GM23338 (cell line): Measurements from ENCODE around the gene UGGT2. TPM values are rescaled to one million over a fixed set of nuclear protein-coding genes. Genes with fewer than 3 reads are reported as not detected.

Source experiments
- ATAC-seq: fragments of 200-7000 bp; cut with Tn5 transposase; 3 replicates; pipeline ENCODE4 v1.9.1; 2020
- DNase-seq: peaks from one replicate; pipeline ENCODE4 v3.0.0-alpha.2; 2015; ENCODE audit warnings: low spot score
- H2AFZ ChIP-seq: fragments of 200-600 bp; sonication (generic); 2 replicates; pipeline ENCODE4 v1.8.0; 2016; ENCODE audit warnings: antibody characterized with exemption, mild to moderate bottlenecking, moderate library complexity
- H3F3A ChIP-seq: fragments of 200-600 bp; sonication (generic); replicated peaks from 2 replicates; pipeline ENCODE4 v1.8.0; 2017; ENCODE audit warnings: antibody characterized with exemption, mixed run types, low read depth
- H3K27ac ChIP-seq: fragments of 200-600 bp; sonication (generic); 2 replicates; pipeline ENCODE4 v1.6.1; 2016; ENCODE audit warnings: low read depth
- H3K27me3 ChIP-seq: fragments of 200-600 bp; sonication (generic); 2 replicates; pipeline ENCODE4 v1.8.0; 2016; ENCODE audit warnings: mild to moderate bottlenecking, mixed run types, moderate library complexity; ENCODE audit not compliant: insufficient read depth
- H3K36me3 ChIP-seq: fragments of 200-600 bp; sonication (generic); 2 replicates; pipeline ENCODE4 v1.8.0; 2016; ENCODE audit warnings: mild to moderate bottlenecking; ENCODE audit not compliant: insufficient read depth
- H3K4me1 ChIP-seq: fragments of 200-600 bp; sonication (generic); 2 replicates; pipeline ENCODE4 v1.8.0; 2016; ENCODE audit warnings: mild to moderate bottlenecking, moderate library complexity; ENCODE audit not compliant: insufficient read depth
- H3K4me2 ChIP-seq: fragments of 200-600 bp; sonication (generic); 2 replicates; pipeline ENCODE4 v1.7.1; 2017; ENCODE audit warnings: mixed run types
- H3K4me3 ChIP-seq: fragments of 200-600 bp; sonication (generic); 2 replicates; pipeline ENCODE4 v1.6.1; 2016; ENCODE audit warnings: mixed run types
- H3K79me2 ChIP-seq: fragments of 200-600 bp; sonication (generic); replicated peaks from 2 replicates; pipeline ENCODE4 v1.8.0; 2017; ENCODE audit warnings: mild to moderate bottlenecking; ENCODE audit not compliant: insufficient read depth
- H3K9me2 ChIP-seq: fragments of 200-600 bp; sonication (generic); 2 replicates; pipeline ENCODE4 v1.8.0; 2017; ENCODE audit not compliant: insufficient read depth
- H4K20me1 ChIP-seq: fragments of 200-600 bp; sonication (generic); replicated peaks from 2 replicates; pipeline ENCODE4 v1.8.0; 2017; ENCODE audit warnings: mild to moderate bottlenecking; ENCODE audit not compliant: insufficient read depth
- H3K27ac Mint-ChIP-seq: 2 replicates; pipeline ENCODE4 v1.8.0; 2020; ENCODE audit warnings: inconsistent platforms, mild to moderate bottlenecking, moderate library complexity, mixed read lengths
- H3K27me3 Mint-ChIP-seq: 3 replicates; pipeline ENCODE4 v1.8.0; 2022; ENCODE audit warnings: low read depth, mild to moderate bottlenecking, moderate library complexity, mixed read lengths, inconsistent platforms; ENCODE audit not compliant: insufficient read depth, poor library complexity
- H3K36me3 Mint-ChIP-seq: 3 replicates; pipeline ENCODE4 v1.8.0; 2021; ENCODE audit warnings: low read depth, mild to moderate bottlenecking, inconsistent platforms, moderate library complexity, mixed read lengths
- H3K4me1 Mint-ChIP-seq: 3 replicates; pipeline ENCODE4 v1.8.0; 2020; ENCODE audit warnings: mild to moderate bottlenecking, inconsistent platforms, mixed read lengths
- H3K4me3 Mint-ChIP-seq: 3 replicates; pipeline ENCODE4 v1.8.0; 2021; ENCODE audit warnings: moderate library complexity, mild to moderate bottlenecking, inconsistent platforms, mixed read lengths
- H3K9me3 Mint-ChIP-seq: 3 replicates; pipeline ENCODE4 v1.8.0; 2020; ENCODE audit warnings: moderate library complexity, mild to moderate bottlenecking, inconsistent platforms, mixed read lengths
- CREB1 ChIP-seq: fragments of 250-450 bp; sonication (Bioruptor Pico); IDR thresholded peaks from 2 replicates; pipeline ENCODE4 v1.5.0; 2020; ENCODE audit warnings: low read depth, mild to moderate bottlenecking, moderate library complexity
- STAT1 ChIP-seq: IDR thresholded peaks from one replicate; pipeline ENCODE4 v1.6.1; 2016; ENCODE audit warnings: antibody characterized with exemption; ENCODE audit not compliant: unreplicated experiment
- ZNF114 ChIP-seq: fragments of 250-450 bp; sonication (Bioruptor Pico); IDR thresholded peaks from 2 replicates; pipeline ENCODE4 v1.5.0; 2020; ENCODE audit warnings: mild to moderate bottlenecking, moderate library complexity
- polyA plus RNA-seq: library from polyadenylated mRNA; unstranded; fragments of >200 nt; fragmentation: Nextera tagmentation; extraction: Ambion mirVana; gene quantifications from 2 replicates; pipeline ENCODE4 v1.2.1, GENCODE V29; 2016
- total RNA-seq: library from RNA; depleted of rRNA; stranded (reverse); fragments of >200 nt; shearing (Covaris generic); gene quantifications from 2 replicates; pipeline ENCODE4 v1.2.3, GENCODE V29; 2014
- TF ChIP-seq, protein P1 (sequence below), 2 experiments: fragments of 200-600 bp in 1 of 2; sonication (generic) in 1 of 2; conservative IDR thresholded peaks; 2 replicates each; pipeline versions ENCODE4 v1.5.1 to v1.6.1; 2016 to 2017; ENCODE audit warnings: antibody characterized with exemption in 2 of 2, low read depth in 2 of 2, mild to moderate bottlenecking in 2 of 2, moderate library complexity in 1 of 2
- TF ChIP-seq, protein P2 (sequence below): IDR thresholded peaks from one replicate; pipeline ENCODE4 v1.6.1; 2018; ENCODE audit warnings: antibody characterized with exemption; ENCODE audit not compliant: unreplicated experiment
- TF ChIP-seq, protein P3 (sequence below): IDR thresholded peaks from 2 replicates; pipeline ENCODE4 v1.6.1; 2016; ENCODE audit warnings: antibody characterized with exemption

The UGGT2 gene
- total and polyA plus RNA-seq, 2 experiments from 2014 or later, result 44.0 to 60.5 TPM

DNA sequence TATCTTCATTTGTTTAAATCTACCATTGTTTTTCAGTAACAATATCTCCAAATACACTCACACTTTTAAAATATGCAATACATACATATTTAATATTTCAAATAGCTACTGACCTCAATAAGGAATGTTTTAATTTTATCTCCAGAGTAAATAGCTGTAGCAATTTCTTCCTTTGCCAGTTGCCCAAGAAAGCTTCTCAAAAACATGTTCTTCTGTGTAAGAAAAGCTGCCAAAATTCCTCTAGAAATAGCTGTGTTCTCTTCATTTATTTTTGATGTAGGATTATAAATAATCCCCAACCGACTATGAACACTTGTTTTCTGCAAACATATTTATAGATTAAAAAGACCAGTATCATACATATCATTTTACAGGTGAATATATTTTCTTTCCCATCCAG, 150.5 kb downstream of the UGGT2 start:
- TF ChIP-seq, protein P1, sequence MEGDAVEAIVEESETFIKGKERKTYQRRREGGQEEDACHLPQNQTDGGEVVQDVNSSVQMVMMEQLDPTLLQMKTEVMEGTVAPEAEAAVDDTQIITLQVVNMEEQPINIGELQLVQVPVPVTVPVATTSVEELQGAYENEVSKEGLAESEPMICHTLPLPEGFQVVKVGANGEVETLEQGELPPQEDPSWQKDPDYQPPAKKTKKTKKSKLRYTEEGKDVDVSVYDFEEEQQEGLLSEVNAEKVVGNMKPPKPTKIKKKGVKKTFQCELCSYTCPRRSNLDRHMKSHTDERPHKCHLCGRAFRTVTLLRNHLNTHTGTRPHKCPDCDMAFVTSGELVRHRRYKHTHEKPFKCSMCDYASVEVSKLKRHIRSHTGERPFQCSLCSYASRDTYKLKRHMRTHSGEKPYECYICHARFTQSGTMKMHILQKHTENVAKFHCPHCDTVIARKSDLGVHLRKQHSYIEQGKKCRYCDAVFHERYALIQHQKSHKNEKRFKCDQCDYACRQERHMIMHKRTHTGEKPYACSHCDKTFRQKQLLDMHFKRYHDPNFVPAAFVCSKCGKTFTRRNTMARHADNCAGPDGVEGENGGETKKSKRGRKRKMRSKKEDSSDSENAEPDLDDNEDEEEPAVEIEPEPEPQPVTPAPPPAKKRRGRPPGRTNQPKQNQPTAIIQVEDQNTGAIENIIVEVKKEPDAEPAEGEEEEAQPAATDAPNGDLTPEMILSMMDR (conservative IDR thresholded peaks at IDR 0.05; ENCODE audit: low read depth in 2 of 2), result no peak
- TF ChIP-seq, protein P2, sequence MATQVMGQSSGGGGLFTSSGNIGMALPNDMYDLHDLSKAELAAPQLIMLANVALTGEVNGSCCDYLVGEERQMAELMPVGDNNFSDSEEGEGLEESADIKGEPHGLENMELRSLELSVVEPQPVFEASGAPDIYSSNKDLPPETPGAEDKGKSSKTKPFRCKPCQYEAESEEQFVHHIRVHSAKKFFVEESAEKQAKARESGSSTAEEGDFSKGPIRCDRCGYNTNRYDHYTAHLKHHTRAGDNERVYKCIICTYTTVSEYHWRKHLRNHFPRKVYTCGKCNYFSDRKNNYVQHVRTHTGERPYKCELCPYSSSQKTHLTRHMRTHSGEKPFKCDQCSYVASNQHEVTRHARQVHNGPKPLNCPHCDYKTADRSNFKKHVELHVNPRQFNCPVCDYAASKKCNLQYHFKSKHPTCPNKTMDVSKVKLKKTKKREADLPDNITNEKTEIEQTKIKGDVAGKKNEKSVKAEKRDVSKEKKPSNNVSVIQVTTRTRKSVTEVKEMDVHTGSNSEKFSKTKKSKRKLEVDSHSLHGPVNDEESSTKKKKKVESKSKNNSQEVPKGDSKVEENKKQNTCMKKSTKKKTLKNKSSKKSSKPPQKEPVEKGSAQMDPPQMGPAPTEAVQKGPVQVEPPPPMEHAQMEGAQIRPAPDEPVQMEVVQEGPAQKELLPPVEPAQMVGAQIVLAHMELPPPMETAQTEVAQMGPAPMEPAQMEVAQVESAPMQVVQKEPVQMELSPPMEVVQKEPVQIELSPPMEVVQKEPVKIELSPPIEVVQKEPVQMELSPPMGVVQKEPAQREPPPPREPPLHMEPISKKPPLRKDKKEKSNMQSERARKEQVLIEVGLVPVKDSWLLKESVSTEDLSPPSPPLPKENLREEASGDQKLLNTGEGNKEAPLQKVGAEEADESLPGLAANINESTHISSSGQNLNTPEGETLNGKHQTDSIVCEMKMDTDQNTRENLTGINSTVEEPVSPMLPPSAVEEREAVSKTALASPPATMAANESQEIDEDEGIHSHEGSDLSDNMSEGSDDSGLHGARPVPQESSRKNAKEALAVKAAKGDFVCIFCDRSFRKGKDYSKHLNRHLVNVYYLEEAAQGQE, result no peak
- TF ChIP-seq STAT1 (no peak), ZNF114 (no peak)
- TF ChIP-seq, protein P3, sequence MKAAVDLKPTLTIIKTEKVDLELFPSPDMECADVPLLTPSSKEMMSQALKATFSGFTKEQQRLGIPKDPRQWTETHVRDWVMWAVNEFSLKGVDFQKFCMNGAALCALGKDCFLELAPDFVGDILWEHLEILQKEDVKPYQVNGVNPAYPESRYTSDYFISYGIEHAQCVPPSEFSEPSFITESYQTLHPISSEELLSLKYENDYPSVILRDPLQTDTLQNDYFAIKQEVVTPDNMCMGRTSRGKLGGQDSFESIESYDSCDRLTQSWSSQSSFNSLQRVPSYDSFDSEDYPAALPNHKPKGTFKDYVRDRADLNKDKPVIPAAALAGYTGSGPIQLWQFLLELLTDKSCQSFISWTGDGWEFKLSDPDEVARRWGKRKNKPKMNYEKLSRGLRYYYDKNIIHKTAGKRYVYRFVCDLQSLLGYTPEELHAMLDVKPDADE, result no peak
- no peak overlapping the region for H3K27ac ChIP-seq
- H2AFZ ChIP-seq, result no peak overlapping the region
- Mint-ChIP-seq H3K9me3 (peaks cover 15% of the 10 kb centered on the region), H3K4me3 (no peak overlapping the region), H3K36me3 (peaks cover 23% of the 10 kb centered on the region), H3K4me1 (no peaks in the 10 kb centered on the region), H3K27me3 (no peaks in the 10 kb centered on the region), H3K27ac (no peak overlapping the region)
- H3F3A ChIP-seq, result no peaks in the 10 kb centered on the region
- no peaks in the 10 kb centered on the region for H3K27me3 ChIP-seq
- ATAC-seq (no peak), DNase-seq (no peak)
- H3K4me2 ChIP-seq, result no peak overlapping the region
- H3K79me2 ChIP-seq, result no peaks in the 10 kb centered on the region
- peaks cover 10% of the 10 kb centered on the region for H3K36me3 ChIP-seq
- H4K20me1 ChIP-seq, result no peaks in the 10 kb centered on the region
- H3K9me2 ChIP-seq, result 0 out of 2 replicates have a peak, but pooled peaks cover 5% of the 10 kb centered on the region
- no peak overlapping the region for H3K4me3 ChIP-seq
- no peaks in the 10 kb centered on the region for H3K4me1 ChIP-seq

DNA sequence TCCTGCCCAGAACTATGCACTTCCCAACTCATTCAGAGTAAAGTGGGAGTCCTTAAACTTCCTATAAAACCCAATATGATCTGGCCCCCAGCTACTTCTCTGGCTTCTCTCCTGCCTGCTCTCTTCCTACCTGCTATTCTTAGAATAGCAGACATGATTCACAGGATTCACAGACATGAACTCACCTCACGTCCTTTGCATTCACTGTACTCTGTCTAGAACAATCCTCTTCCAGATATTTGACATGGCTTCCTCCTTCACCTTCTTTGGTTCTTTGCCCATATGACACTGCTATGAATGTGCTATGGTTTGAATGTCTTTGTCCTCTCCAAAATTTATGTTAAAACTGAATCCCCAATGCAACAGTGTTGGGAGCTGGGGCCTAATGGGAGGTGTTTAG, 154.9 kb downstream of the UGGT2 start:
- no peaks in the 10 kb centered on the region; the same call in 1 of the 2 replicates for H3K36me3 ChIP-seq
- no peak overlapping the region for H3K27ac ChIP-seq
- H4K20me1 ChIP-seq, result no peaks in the 10 kb centered on the region
- no peaks in the 10 kb centered on the region for H3K4me1 ChIP-seq
- ATAC-seq (no peak), DNase-seq (no peak)
- H3K4me2 ChIP-seq, result no peak overlapping the region
- Mint-ChIP-seq H3K27ac (no peak overlapping the region), H3K36me3 (no peaks in the 10 kb centered on the region), H3K27me3 (no peaks in the 10 kb centered on the region), H3K4me1 (no peaks in the 10 kb centered on the region), H3K9me3 (no peaks in the 10 kb centered on the region), H3K4me3 (no peak overlapping the region)
- no peaks in the 10 kb centered on the region for H3K79me2 ChIP-seq
- H3K9me2 ChIP-seq, result no peaks in the 10 kb centered on the region
- H3F3A ChIP-seq, result no peaks in the 10 kb centered on the region
- H3K27me3 ChIP-seq, result no peaks in the 10 kb centered on the region
- TF ChIP-seq CREB1 (no peak), STAT1 (no peak), ZNF114 (no peak)
- TF ChIP-seq, protein P3, result no peak
- H3K4me3 ChIP-seq, result no peak overlapping the region
- no peak overlapping the region for H2AFZ ChIP-seq
